Epidermal melanocyte (primary cell): ENCODE data around the gene PRRG2.
A peak's percentile ranks its signal among the peaks of the same experiment; 100 is the strongest.

ENCODE experiments used
- DNase-seq: peaks from one replicate; pipeline ENCODE4 v3.0.0; 2011; ENCODE audit warnings: low spot score; ENCODE audit not compliant: insufficient read length

The PRRG2 gene

GRCh38 chr19:49637821-49638738 lies 57.0 kb downstream of the PRRG2 start:
- peak; percentile 81 for DNase-seq

GRCh38 chr19:49639401-49640112 lies 58.4 kb downstream of the PRRG2 start:
- no peak for DNase-seq

- DNase-seq, result peak; percentile 95
These were observed 59.2 kb downstream of the PRRG2 start, which contains the start of gene RRAS for GRCh38 chr19:49640113-49640898. TSS of gene RRAS (minus strand) at chr19:49640143. CDS start at chr19:49640098, 45 bp downstream.
